HG02981 (cell line): ENCODE data around the gene LRBA.
"Not testable (repeated sequence)": the region's sequence is repeated elsewhere in the genome, so short reads cannot be mapped to it uniquely, and the experiment has no call there.

Source experiments
- ATAC-seq: cut with Tn5 transposase; IDR thresholded peaks from one replicate; pipeline ENCODE4 v1.9.1; 2021; ENCODE audit warnings: mild to moderate bottlenecking, moderate library complexity; ENCODE audit not compliant: unreplicated experiment

LRBA gene, protein sequence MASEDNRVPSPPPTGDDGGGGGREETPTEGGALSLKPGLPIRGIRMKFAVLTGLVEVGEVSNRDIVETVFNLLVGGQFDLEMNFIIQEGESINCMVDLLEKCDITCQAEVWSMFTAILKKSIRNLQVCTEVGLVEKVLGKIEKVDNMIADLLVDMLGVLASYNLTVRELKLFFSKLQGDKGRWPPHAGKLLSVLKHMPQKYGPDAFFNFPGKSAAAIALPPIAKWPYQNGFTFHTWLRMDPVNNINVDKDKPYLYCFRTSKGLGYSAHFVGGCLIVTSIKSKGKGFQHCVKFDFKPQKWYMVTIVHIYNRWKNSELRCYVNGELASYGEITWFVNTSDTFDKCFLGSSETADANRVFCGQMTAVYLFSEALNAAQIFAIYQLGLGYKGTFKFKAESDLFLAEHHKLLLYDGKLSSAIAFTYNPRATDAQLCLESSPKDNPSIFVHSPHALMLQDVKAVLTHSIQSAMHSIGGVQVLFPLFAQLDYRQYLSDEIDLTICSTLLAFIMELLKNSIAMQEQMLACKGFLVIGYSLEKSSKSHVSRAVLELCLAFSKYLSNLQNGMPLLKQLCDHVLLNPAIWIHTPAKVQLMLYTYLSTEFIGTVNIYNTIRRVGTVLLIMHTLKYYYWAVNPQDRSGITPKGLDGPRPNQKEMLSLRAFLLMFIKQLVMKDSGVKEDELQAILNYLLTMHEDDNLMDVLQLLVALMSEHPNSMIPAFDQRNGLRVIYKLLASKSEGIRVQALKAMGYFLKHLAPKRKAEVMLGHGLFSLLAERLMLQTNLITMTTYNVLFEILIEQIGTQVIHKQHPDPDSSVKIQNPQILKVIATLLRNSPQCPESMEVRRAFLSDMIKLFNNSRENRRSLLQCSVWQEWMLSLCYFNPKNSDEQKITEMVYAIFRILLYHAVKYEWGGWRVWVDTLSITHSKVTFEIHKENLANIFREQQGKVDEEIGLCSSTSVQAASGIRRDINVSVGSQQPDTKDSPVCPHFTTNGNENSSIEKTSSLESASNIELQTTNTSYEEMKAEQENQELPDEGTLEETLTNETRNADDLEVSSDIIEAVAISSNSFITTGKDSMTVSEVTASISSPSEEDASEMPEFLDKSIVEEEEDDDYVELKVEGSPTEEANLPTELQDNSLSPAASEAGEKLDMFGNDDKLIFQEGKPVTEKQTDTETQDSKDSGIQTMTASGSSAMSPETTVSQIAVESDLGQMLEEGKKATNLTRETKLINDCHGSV (N-terminal part only)

DNA sequence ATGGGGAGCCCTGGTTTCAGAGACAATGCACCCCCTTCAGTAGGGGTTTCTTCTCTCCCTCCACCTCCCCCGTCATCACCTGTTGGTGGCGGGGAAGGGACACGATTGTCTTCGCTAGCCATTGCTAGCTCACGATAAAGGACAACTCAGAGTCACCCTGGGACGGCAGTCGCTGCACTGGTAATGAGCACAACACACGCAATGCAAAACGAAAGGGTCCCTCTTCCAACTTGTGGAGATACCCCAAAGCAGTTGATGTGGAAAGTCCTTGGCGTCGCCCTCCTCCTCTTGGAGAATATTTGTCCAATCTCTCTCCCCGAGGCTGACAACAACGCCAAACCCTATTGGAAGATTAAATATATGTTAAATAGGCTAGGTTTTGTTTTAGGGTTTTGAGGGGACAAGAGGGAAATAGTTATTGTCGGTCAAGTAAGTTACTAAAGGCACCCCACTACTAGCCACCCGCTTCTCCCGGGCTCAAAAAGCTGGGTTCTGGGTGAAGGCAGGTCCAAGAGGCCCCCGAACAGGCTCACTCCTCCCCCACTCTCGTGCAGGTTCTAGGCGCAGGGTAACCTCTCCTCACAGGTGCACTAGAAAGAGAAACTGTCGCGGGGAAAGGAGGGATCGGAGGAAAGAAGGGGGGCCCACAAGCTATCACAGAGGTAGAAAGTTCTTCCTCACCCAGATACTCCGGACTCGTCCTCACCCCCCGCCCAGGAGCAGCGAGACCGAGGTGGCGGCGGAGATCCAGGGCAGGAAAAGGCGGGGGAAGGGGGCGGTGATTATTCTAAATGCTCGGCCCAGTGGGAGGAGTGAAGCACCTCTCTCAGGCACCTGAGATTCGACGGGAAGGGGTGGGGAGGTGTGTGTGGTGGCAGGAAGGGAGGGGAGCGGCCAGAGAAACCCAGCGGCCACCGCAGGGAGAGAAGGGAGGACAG is at the start of gene LRBA:
LRBA (minus strand) TSS at position 764 of the 938 bp plus-strand sequence; CDS start at position 122, 642 bp downstream.
- ATAC-seq: peak; percentile 50

DNA sequence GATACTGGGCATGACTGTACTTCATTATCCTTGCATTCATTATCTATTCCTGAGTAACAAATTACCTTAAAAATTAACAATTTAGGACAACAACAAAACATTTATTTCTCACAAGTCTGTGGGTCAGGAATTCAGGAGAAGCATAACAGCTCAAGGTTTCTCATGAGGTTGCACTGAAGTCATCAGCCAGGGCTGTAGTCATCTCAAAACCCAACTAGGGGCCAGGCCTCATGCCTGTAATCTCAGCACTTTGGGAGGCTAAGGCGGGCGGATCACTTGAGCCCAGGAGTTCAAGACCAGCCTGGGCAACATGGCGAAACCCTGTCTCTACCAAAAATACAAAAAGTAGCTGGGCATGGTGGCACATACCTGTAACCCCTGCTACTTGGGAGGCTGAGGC is 48.1 kb upstream of the LRBA start:
- not testable (repeated sequence) for ATAC-seq

DNA sequence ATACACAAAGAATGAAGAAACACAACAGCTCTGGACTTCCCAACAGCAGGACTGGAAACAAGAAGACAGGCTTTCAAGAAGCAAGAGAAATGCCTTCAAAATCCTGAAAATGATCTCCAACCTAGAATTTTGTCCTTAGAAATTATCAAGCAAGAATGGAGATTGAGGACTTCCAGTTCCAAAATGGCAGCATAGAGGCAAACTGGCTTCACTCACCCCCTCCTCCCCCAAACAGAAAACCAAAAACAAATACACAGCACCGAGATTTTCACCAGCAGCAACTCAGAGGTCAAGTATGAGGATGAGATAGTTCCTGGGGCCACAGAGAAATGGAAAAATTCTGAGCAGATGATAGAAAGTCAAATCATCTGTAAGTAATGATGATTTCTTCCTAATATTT is 40.5 kb upstream of the LRBA start:
- no peak for ATAC-seq

DNA sequence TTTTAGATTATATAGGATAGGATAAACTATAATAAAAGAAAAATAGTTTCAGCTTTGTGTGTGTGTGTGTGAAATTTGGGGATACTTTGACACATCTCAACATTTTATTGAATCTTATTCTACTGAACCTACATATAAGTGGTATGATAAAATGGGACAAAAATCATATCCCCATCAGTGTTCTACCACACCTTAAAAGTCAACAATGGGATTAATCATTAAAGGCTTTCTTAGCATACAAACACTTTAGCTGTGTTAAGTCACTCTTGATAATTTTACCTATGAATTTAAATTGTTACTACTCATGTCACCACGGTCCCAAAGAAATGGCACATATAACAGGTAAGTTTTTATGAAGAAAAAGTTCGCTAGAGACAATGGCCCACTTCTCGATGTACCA is 37.7 kb upstream of the LRBA start:
- ATAC-seq: no peak

DNA sequence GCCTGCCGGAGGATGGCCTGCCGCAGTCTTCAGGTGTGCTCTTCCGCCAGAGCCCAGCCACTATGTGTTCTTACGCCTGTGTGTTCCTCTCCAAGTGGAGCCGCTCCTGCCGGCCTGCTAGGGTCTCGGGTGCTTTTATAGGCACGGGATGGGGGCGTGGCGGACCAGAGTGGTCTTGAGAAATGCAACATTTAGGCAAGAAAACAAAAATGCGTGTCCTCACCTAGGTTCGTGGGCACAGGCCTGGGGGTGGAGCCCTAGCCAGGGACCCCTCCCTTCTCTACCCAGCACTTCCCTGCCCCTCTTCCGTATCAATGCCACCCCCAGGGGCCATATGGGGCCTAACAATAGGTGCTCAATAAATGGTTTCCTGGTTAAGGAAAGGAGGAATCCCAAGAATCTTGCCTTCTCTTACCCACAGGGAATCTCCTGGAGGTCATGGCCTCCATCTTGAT is 34.4 kb upstream of the LRBA start:
- no peak for ATAC-seq

DNA sequence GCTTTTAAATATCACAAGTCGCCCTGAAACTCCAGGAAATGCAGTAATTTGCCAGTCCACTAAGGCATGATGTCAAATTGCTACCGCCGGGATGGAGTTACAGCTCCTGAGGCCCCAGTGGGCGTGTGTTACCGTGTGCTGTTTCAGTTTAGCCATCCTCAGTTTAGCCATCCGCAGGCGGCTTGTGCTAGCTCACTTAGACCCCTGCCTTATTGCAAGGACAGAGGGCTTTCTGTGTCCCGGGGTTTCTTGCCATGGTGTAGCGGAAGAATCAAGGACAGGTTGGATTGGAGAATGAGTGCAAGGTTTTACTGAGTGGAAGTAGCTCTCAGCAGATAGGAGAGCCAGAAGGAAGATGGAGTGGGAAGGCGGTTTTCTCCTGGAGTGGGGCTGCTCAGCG is 33.8 kb upstream of the LRBA start:
- no peak for ATAC-seq

DNA sequence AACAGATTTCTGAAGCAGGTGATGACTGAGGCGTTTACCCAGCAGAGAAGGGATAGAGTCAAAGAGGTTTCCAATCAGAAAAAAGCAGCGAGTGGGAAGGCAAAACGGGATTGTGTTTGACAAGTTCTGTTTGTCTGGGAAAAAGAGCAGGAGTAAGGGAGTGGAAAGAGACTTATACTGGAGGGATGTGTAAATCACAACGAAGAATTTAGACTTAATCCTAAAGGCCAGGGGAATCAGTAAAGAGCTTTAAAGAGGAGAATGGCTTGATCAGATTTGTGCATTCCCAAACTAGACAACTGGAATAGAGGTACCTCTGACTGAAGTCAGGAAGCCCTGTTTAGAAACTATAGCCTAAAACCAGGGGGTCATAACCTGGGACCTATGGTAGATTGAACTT is 31.5 kb upstream of the LRBA start:
- ATAC-seq: no peak

DNA sequence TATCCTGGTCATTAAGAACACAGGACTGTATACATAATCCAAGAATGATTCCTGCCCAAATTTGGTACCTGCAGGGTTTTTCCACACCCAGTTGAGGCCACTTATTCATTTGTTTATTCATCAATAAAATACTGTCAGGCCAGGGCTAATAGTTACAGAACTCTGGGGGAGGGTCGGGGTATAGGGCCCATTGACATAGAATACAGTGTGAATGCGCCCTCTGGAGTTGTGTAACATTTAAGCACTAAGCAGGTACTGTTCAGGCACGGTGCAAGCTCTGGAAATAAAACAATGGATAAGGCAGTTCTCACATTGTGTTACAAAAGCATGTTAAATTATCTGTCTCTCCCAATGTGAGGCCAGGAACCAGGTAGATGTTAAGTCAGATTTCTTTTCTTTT is 30.8 kb upstream of the LRBA start:
- no peak for ATAC-seq

DNA sequence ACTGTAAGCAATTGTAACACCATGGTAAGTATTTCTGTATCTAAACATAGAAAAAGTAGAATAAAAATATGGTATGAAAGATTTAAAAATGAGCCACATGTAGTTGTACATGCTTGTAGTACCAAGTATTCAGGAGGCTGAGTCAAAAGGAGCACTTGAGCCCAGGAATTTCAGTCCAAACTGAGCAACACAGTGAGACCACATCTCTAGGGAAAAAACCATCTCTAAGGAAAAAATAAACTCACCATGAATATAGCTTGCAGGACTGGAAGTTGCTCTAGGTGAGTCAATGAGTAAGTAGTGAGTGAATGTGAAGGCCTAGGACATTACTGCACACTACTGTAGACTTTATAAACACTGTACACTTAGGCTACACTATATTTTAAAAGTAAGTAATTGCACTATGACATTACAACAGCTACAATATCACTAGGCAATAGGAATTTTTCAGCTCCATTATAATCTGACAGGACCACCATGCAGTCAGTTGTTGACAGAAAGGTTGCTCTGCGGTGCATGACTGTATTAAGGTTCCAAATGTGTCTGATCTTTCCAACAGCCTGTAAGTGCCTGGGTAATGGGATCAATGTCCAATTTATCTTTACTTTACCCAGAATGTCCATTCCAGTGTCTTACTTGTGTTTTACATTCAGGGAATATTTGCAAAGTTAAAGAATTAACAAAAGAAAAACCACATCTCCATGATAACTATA is 28.9 kb upstream of the LRBA start:
- ATAC-seq: no peak

DNA sequence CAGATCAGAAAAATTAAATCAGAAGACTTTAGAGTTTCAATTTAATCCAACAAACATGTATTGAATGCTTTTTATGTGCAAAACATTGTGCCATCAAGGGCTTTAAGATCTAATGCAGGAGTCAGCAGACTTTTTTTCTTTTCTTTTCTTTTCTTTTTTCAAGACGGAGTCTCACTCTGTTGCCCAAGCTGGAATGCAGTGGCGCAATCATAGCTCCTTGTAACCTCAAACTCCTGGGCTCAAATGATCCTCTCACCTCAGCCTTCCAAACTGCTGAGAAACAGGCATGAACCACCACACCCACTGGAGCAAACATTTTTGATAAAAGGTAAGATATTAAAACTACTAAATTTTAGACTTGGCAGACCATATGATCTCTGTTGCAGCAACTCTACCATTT is 24.6 kb upstream of the LRBA start:
- ATAC-seq: no peak

DNA sequence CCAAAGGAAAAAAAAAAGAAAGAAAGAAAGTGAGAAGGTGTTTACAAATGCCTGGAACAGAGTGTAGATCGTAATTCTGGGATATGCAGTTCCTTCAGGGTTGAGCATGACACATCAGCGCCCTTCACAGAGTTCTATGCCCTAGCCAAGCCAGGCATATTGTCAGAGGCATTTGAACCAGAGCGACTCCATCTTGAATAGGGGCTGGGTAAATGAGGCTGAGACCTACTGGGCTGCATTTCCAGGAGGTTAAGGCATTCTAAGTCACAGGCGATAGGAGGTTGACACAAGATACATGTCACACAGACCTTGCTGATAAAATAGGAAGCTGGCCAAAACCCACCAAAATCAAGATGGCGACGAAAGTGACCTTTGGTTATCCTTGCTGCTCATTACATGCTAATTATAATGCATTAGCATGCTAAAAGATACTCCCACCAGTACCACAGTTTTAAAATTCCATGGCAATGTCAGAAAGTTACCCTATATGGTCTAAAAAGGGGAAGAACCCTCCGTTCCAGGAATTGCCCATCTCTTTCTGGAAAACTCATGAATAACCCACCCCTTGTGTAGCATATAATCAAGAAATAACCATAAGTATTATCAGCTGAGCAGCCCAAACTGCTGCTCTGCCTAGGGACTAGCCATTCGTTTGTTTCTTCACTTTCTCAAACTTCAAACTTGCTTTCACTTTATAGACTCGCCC is 23.5 kb upstream of the LRBA start:
- no peak for ATAC-seq

DNA sequence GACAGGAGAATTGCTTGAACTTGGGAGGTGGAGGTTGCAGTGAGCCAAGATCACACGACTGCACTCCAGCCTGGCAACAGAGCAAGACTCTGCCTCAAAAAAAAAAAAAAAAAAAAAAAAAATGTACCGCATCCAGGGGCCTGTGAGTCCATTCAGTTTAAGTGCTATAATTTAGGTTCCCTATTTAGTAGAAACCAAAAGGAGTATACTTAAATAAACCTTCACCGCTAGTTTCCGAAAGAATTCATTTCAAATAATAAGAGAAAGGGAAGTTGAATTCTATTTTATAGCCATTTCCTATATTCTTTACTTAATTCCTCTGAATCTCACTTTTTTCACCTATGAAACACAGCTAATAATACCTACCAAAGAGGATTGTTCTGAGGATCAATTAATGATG is 20.8 kb upstream of the LRBA start:
- no peak for ATAC-seq

DNA sequence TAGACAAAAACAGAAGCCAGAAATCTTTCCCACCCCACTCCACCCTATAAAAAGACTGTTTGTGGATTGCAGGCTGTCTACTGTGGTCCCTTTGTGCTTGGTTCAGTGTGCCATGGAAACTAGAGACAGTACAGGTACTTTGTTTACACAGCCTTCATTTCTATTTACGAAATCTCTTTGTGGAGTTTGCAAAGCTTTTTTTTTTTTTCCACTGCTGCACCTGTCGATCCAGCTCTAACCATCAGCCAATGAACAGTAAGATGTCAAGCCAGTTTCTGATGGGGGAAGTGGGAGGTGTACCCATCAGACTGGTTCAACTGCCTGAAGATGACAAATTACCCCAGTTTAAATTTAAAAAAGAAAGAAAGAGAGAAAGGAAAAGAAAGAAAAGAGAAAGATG is 20.2 kb upstream of the LRBA start:
- no peak for ATAC-seq

DNA sequence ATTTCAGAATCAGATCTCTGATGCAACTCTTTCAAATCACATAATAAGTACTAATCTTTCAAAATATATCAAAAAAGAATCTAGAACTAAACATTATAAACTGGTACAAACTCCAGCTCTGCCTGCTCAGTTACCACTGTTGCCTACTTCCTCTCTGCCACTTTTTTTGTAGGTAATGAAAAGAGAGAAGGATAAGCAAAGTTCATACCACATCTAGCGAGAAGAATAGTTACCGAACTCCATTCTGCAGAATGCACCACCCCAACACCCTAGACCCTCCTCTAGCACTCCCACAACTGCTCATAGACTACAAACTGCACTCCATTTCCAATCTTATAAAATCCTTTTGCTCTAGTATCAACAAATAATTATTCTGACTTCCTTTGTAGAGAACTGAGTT is 19.7 kb upstream of the LRBA start:
- ATAC-seq: no peak

DNA sequence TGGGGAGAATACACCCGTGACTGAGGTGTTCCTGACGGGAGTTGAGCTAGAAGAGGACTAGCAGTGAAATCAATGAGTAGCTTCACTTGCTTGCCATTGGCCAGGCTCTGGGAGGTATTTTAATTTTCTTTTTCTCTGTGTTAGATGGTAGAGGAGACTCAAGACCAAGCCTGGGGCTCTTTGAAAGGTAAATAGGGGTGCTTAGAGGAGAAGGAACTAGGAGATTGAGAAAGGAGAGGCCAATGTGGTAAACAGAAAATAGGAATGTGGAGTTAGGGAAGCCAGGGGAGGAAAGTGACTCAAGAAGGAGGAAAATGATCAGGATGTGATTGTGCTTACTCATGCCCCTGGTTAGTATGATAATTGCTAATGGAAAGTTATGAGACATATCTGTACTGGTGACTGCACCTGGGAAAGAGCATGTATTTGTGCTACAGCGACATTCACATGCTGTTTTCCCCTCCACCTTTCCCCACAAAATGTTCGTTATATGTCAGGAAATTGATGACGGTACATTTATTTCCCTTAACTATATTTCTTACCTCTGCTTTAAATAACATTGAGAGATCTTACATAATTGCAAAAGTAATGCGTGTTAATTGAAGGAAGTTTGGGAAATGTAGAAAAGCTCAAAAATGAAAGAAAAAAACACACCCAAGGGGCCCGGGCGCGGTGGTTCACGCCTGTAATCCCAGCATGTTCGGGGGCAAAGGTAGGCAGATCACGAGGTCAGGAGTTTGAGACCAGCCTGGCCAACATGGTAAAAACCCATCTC is 16.9 kb upstream of the LRBA start:
- ATAC-seq: peak; percentile 47

DNA sequence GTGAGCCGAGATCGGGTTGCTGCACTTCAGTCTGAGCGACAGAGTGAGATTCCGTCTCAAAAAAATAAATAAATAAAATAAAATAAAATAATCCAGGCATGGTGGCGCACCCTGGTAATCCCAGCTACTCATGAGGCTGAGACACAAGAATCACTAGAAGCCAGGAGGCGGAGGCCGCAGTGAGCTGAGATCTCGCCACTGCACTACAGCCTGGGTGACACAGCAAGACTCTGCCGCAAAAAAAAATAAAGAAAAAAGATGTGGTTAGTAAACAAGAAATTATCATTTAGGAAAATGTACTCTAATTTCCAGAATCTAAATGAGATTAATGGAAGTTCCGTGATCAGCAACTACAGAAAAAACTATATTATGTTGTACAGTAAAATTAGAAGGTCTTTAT is 14.5 kb upstream of the LRBA start:
- ATAC-seq: no peak

DNA sequence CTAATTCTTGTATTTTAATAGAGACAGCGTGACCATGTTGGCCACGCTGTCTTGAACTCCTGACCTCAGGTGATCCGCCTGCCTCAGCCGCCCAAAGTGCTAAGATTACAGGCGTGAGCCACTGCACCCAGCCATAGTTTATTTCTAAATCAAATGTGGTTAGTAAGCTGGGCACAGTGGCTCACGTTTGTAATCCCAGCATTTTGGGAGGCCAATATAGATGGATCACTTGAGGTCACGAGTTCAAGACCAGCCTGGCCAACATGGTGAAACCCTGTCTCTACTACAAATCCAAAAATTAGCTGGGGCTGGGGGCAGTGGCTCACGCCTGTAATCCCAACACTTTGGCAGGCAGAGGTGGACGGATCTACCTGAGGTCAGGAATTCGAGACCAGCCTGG is 13.9 kb upstream of the LRBA start:
- not testable (repeated sequence) for ATAC-seq

DNA sequence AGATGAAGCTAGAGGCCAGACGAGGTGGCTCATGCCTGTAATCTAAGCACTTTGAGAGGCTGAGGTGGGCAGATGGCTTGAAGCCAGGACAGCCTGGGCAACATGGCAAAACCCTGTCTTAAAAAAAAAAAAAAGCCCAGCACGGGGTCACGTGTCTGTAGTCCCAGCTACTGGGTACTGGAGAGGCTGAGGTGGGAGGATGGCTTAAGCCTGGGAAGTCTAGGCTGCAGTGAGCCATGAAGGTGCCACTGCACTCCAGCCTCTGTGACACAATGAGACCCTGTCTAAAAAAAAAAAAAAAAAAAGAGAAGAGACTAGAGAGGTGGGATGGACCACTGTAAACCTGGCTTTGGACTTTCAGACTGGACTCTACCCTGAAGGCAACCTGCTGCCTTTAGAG is 10.7 kb upstream of the LRBA start:
- no peak for ATAC-seq
